ENCODE data around the gene CDC37L1.

Gene CDC37L1

GRCh38 chr9:4732890-4733289 is 53.5 kb downstream of the CDC37L1 start:
- Histone ChIP-seq H3K9me3 (ENCODE audit: low read depth, low read length) (no peaks in the 10 kb centered on the region), H3K36me3 (ENCODE audit: insufficient read depth, low read length) (peaks cover 34% of the 10 kb centered on the region), H3K9ac (ENCODE audit: insufficient read length) (no peak overlapping the region), H3K4me3 (no peak overlapping the region), H3K27ac (no peak overlapping the region)
- TF ChIP-seq EZH2 (IDR thresholded peaks at IDR 0.05), result no peak
- TF ChIP-seq POLR2AphosphoS5 (IDR thresholded peaks at IDR 0.05; ENCODE audit: borderline replicate concordance, low read depth, low read length), result no peak
- no peak for TF ChIP-seq FOXP2 (optimal IDR thresholded peaks at IDR 0.05; ENCODE audit: control extremely low read depth, extremely low read length, insufficient read depth)
- no peak for DNase-seq (ENCODE audit: low read depth, low spot score)

GRCh38 chr9:4734150-4734549 is 54.8 kb downstream of the CDC37L1 start:
- Histone ChIP-seq H3K36me3 (ENCODE audit: insufficient read depth, low read length) (peaks cover 38% of the 10 kb centered on the region), H3K9me3 (ENCODE audit: low read depth, low read length) (no peaks in the 10 kb centered on the region), H3K9ac (ENCODE audit: insufficient read length) (no peak overlapping the region), H3K27ac (no peak overlapping the region), H3K4me3 (no peak overlapping the region)
- TF ChIP-seq POLR2AphosphoS5 (IDR thresholded peaks at IDR 0.05; ENCODE audit: borderline replicate concordance, low read depth, low read length) (no peak), EZH2 (IDR thresholded peaks at IDR 0.05) (no peak), FOXP2 (optimal IDR thresholded peaks at IDR 0.05; ENCODE audit: control extremely low read depth, extremely low read length, insufficient read depth) (no peak)
- no peak for DNase-seq (ENCODE audit: low read depth, low spot score)

- Histone ChIP-seq H3K4me3 (peak overlapping the region; percentile 81), H3K27ac (no peak overlapping the region), H3K9me3 (ENCODE audit: low read depth, low read length) (no peaks in the 10 kb centered on the region), H3K9ac (ENCODE audit: insufficient read length) (peak overlapping the region; percentile 76), H3K36me3 (ENCODE audit: insufficient read depth, low read length) (peaks cover 25% of the 10 kb centered on the region)
- TF ChIP-seq FOXP2 (optimal IDR thresholded peaks at IDR 0.05; ENCODE audit: control extremely low read depth, extremely low read length, insufficient read depth) (no peak), EZH2 (IDR thresholded peaks at IDR 0.05) (no peak), POLR2AphosphoS5 (IDR thresholded peaks at IDR 0.05; ENCODE audit: borderline replicate concordance, low read depth, low read length) (no peak)
- DNase-seq (ENCODE audit: low read depth, low spot score), result no peak
These were observed 59.7 kb downstream of the CDC37L1 start for GRCh38 chr9:4738866-4739586.

GRCh38 chr9:4739587-4740387 is 60.4 kb downstream of the CDC37L1 start:
- Histone ChIP-seq H3K27ac (peak overlapping the region; percentile 74), H3K36me3 (ENCODE audit: insufficient read depth, low read length) (peaks cover 17% of the 10 kb centered on the region), H3K9me3 (ENCODE audit: low read depth, low read length) (no peaks in the 10 kb centered on the region), H3K9ac (ENCODE audit: insufficient read length) (peak overlapping the region; percentile 76), H3K4me3 (peak overlapping the region; percentile 81)
- TF ChIP-seq EZH2 (IDR thresholded peaks at IDR 0.05), result no peak
- TF ChIP-seq POLR2AphosphoS5 (IDR thresholded peaks at IDR 0.05; ENCODE audit: borderline replicate concordance, low read depth, low read length), result no peak
- no peak for TF ChIP-seq FOXP2 (optimal IDR thresholded peaks at IDR 0.05; ENCODE audit: control extremely low read depth, extremely low read length, insufficient read depth)
- DNase-seq (ENCODE audit: low read depth, low spot score), result no peak

GRCh38 chr9:4740388-4740637 is 60.9 kb downstream of the CDC37L1 start:
- DNase-seq (ENCODE audit: low read depth, low spot score), result no peak
- Histone ChIP-seq H3K9ac (ENCODE audit: insufficient read length) (peak overlapping the region; percentile 76), H3K9me3 (ENCODE audit: low read depth, low read length) (no peaks in the 10 kb centered on the region), H3K27ac (peak overlapping the region; percentile 74), H3K4me3 (peak overlapping the region; percentile 81), H3K36me3 (ENCODE audit: insufficient read depth, low read length) (peaks cover 17% of the 10 kb centered on the region)
- no peak for TF ChIP-seq EZH2 (IDR thresholded peaks at IDR 0.05)

- Histone ChIP-seq H3K27ac (peak within 1 kb of the TSS; percentile 74), H3K36me3 (ENCODE audit: insufficient read depth, low read length) (peaks cover 17% of the 10 kb centered on the region), H3K9me3 (ENCODE audit: low read depth, low read length) (no peaks in the 10 kb centered on the region), H3K4me3 (peak within 1 kb of the TSS; percentile 81), H3K9ac (ENCODE audit: insufficient read length) (peak within 1 kb of the TSS; percentile 76)
- TF ChIP-seq POLR2AphosphoS5 (IDR thresholded peaks at IDR 0.05; ENCODE audit: borderline replicate concordance, low read depth, low read length) (peak; percentile 84), EZH2 (IDR thresholded peaks at IDR 0.05) (no peak), FOXP2 (optimal IDR thresholded peaks at IDR 0.05; ENCODE audit: control extremely low read depth, extremely low read length, insufficient read depth) (peak; percentile 38)
- DNase-seq (ENCODE audit: low read depth, low spot score), result no peak
These were observed 61.4 kb downstream of the CDC37L1 start, which contains the start of gene AK3 for GRCh38 chr9:4740638-4741364. TSS of gene AK3 (minus strand) at chr9:4741202. CDS start at chr9:4741087, 115 bp downstream.

GRCh38 chr9:4741365-4742089 is 62.2 kb downstream of the CDC37L1 start:
- no peak for DNase-seq (ENCODE audit: low read depth, low spot score)
- Histone ChIP-seq H3K4me3 (peak overlapping the region; percentile 81), H3K27ac (no peak overlapping the region), H3K9me3 (ENCODE audit: low read depth, low read length) (no peaks in the 10 kb centered on the region), H3K36me3 (ENCODE audit: insufficient read depth, low read length) (peaks cover 15% of the 10 kb centered on the region), H3K9ac (ENCODE audit: insufficient read length) (peak overlapping the region; percentile 76)
- TF ChIP-seq EZH2 (IDR thresholded peaks at IDR 0.05) (no peak), POLR2AphosphoS5 (IDR thresholded peaks at IDR 0.05; ENCODE audit: borderline replicate concordance, low read depth, low read length) (peak; percentile 45), FOXP2 (optimal IDR thresholded peaks at IDR 0.05; ENCODE audit: control extremely low read depth, extremely low read length, insufficient read depth) (no peak)

- Histone ChIP-seq H3K4me3 (peak overlapping the region; percentile 81), H3K36me3 (ENCODE audit: insufficient read depth, low read length) (peaks cover 10% of the 10 kb centered on the region; the same call in 1 of the 2 replicates), H3K9me3 (ENCODE audit: low read depth, low read length) (no peaks in the 10 kb centered on the region), H3K9ac (ENCODE audit: insufficient read length) (no peak overlapping the region), H3K27ac (no peak overlapping the region)
- no peak for TF ChIP-seq EZH2 (IDR thresholded peaks at IDR 0.05)
- TF ChIP-seq POLR2AphosphoS5 (IDR thresholded peaks at IDR 0.05; ENCODE audit: borderline replicate concordance, low read depth, low read length), result no peak
- TF ChIP-seq FOXP2 (optimal IDR thresholded peaks at IDR 0.05; ENCODE audit: control extremely low read depth, extremely low read length, insufficient read depth), result no peak
- no peak for DNase-seq (ENCODE audit: low read depth, low spot score)
These were observed 62.9 kb downstream of the CDC37L1 start for GRCh38 chr9:4742246-4742645.

Measured in SK-N-MC (cell line).